ENCODE data around the gene MRPS22. TPM values are rescaled to one million over a fixed set of nuclear protein-coding genes. Genes with fewer than 3 reads are reported as not detected.
A peak's percentile ranks its signal among the peaks of the same experiment; 100 is the strongest.
"Not testable (repeated sequence)": the region's sequence is repeated elsewhere in the genome, so short reads cannot be mapped to it uniquely, and the experiment has no call there.

The MRPS22 gene
- total RNA-seq, 4 donors from 2014 or later, result 50.2 to 73.2 (median 62.3) TPM

GRCh38 chr3:139329364-139329850 is 14.4 kb upstream of the MRPS22 start:
- Histone ChIP-seq H3K27me3 (peaks cover 0 to 39% (median 0%) of the 10 kb centered on the region in 4 donors), H3K4me3 (peak overlapping the region in 2 of 4 donors; percentile 3 to 48), H3K27ac (no peak overlapping the region), H3K36me3 (no peaks in the 10 kb centered on the region), H3K4me1 (peaks cover 0 to 9% (median 3%) of the 10 kb centered on the region in 3 donors), H3K9me3 (no peaks in the 10 kb centered on the region)
- TF ChIP-seq POLR2A (IDR thresholded peaks at IDR 0.05) (no peak), CTCF (IDR thresholded peaks at IDR 0.05) (peak; percentile 89 to 99 (median 97))
- intact Hi-C loops (cut with DNase I), result loop anchor here (5.0 kb wide), 2 partner anchors 217 to 392 kb away; no protein-coding TSS in a partner anchor
- DNase-seq, result no peak
- WGBS, 2 donors, result 3 to 9% methylated on average over 20 to 24 of the region's 25 CpGs

GRCh38 chr3:139332092-139332491 is 11.7 kb upstream of the MRPS22 start:
- H3K9me3 ChIP-seq, result no peaks in the 10 kb centered on the region
- no peak for TF ChIP-seq POLR2A (IDR thresholded peaks at IDR 0.05)
- TF ChIP-seq CTCF (IDR thresholded peaks at IDR 0.05), result no peak
- intact Hi-C loops (cut with DNase I), result no loop called here
- DNase-seq, result no peak
- no peak overlapping the region for H3K27ac ChIP-seq
- H3K4me1 ChIP-seq, result peaks cover 0 to 9% (median 3%) of the 10 kb centered on the region in 3 donors
- 78 to 79% methylated on average over 2 of the region's 2 CpGs for WGBS, 2 donors
- H3K4me3 ChIP-seq, result no peak overlapping the region
- no peaks in the 10 kb centered on the region for H3K36me3 ChIP-seq
- H3K27me3 ChIP-seq, result peaks cover 0 to 39% (median 0%) of the 10 kb centered on the region in 4 donors

- peaks cover 0 to 36% (median 0%) of the 10 kb centered on the region in 4 donors for H3K27me3 ChIP-seq
- H3K9me3 ChIP-seq; H3K4me1 ChIP-seq; H3K36me3 ChIP-seq; intact Hi-C loops (cut with DNase I); DNase-seq; H3K27ac ChIP-seq; H3K4me3 ChIP-seq: not testable (repeated sequence)
- 57 to 86% methylated on average over 1 of the region's 1 CpG for WGBS, 2 donors
Observed at GRCh38 chr3:139334675-139335074, 9.1 kb upstream of the MRPS22 start.

GRCh38 chr3:139338405-139338804 is 5.4 kb upstream of the MRPS22 start:
- peaks cover 0 to 17% (median 0%) of the 10 kb centered on the region in 4 donors for H3K27me3 ChIP-seq
- intact Hi-C loops (cut with DNase I), result no loop called here
- no peaks in the 10 kb centered on the region for H3K4me1 ChIP-seq
- no peak overlapping the region for H3K4me3 ChIP-seq
- no peak overlapping the region for H3K27ac ChIP-seq
- no peaks in the 10 kb centered on the region for H3K36me3 ChIP-seq
- no peaks in the 10 kb centered on the region for H3K9me3 ChIP-seq
- 87 to 93% methylated on average over 4 of the region's 4 CpGs for WGBS, 2 donors
- no peak for DNase-seq
- no peak for TF ChIP-seq CTCF (IDR thresholded peaks at IDR 0.05)
- TF ChIP-seq POLR2A (IDR thresholded peaks at IDR 0.05), result no peak

GRCh38 chr3:139339219-139339906 is 4.5 kb upstream of the MRPS22 start:
- Histone ChIP-seq H3K27ac (no peak overlapping the region), H3K4me3 (no peak overlapping the region), H3K27me3 (peaks cover 0 to 17% (median 0%) of the 10 kb centered on the region in 4 donors), H3K9me3 (no peaks in the 10 kb centered on the region), H3K4me1 (peaks cover 0 to under 1% (median 0%) of the 10 kb centered on the region in 3 donors), H3K36me3 (no peaks in the 10 kb centered on the region)
- DNase-seq, result no peak
- intact Hi-C loops (cut with DNase I), result no loop called here
- WGBS, 2 donors, result 56 to 61% methylated on average over 3 to 4 of the region's 4 CpGs
- TF ChIP-seq POLR2A (IDR thresholded peaks at IDR 0.05) (no peak), CTCF (IDR thresholded peaks at IDR 0.05) (no peak)
